Right lobe of liver (tissue), 4 donors: ENCODE results near the gene ALOX5.
"Not testable (repeated sequence)": the region's sequence is repeated elsewhere in the genome, so short reads cannot be mapped to it uniquely, and the experiment has no call there.

Experiments used
- CTCF ChIP-seq, 4 donors: fragments of 200-600 bp in 3 of 4; fragments of 450-650 bp in 1 of 4; IDR thresholded peaks; one replicate each; pipeline versions ENCODE4 v1.5.1 to v1.8.0; 2016 to 2022; ENCODE audit warnings: antibody characterized with exemption in 4 of 4, mild to moderate bottlenecking in 2 of 4
- POLR2A ChIP-seq: fragments of 450-650 bp; IDR thresholded peaks from one replicate; pipeline ENCODE4 v1.6.1; 2017; ENCODE audit warnings: antibody characterized with exemption, mild to moderate bottlenecking
- donor health status: DM: no; HTN: no; CAD: no.
- donor health status: DM: no; HTN: no; CAD: no.
- donor health status: DM: no; HTN: yes; CAD: no.

GRCh38 chr10:45340420-45340819 is 33.6 kb upstream of the ALOX5 start:
- not testable (repeated sequence) for TF ChIP-seq CTCF (IDR thresholded peaks at IDR 0.05); POLR2A
